SJCRH30 (cell line): ENCODE data around the gene ODAD3. TPM values are rescaled to one million over a fixed set of nuclear protein-coding genes. Genes with fewer than 3 reads are reported as not detected.
"Not testable (repeated sequence)": the region's sequence is repeated elsewhere in the genome, so short reads cannot be mapped to it uniquely, and the experiment has no call there.

Experiments
- DNase-seq, 2 experiments: peaks; one replicate each; pipeline ENCODE4 v3.0.0-alpha.2; 2015 to 2020
- H3K27ac ChIP-seq: fragments of 250-450 bp; sonication (Bioruptor Pico); 2 replicates; pipeline ENCODE4 v1.5.1; 2020; ENCODE audit warnings: mild to moderate bottlenecking, moderate library complexity
- H3K27me3 ChIP-seq: fragments of 250-450 bp; sonication (Bioruptor Pico); 2 replicates; pipeline ENCODE4 v1.5.1; 2020; ENCODE audit warnings: mild to moderate bottlenecking, moderate library complexity
- H3K36me3 ChIP-seq: fragments of 250-450 bp; sonication (Bioruptor Pico); 2 replicates; pipeline ENCODE4 v1.5.1; 2020; ENCODE audit warnings: mild to moderate bottlenecking, moderate library complexity
- H3K4me1 ChIP-seq: fragments of 250-450 bp; sonication (Bioruptor Pico); 2 replicates; pipeline ENCODE4 v1.5.1; 2020; ENCODE audit warnings: mild to moderate bottlenecking, moderate library complexity
- H3K4me3 ChIP-seq: fragments of 250-450 bp; sonication (Bioruptor Pico); 2 replicates; pipeline ENCODE4 v1.5.1; 2020; ENCODE audit warnings: mild to moderate bottlenecking, moderate library complexity
- H3K9me3 ChIP-seq: fragments of 250-450 bp; sonication (Bioruptor Pico); replicated peaks from 2 replicates; pipeline ENCODE4 v1.5.1; 2020; ENCODE audit warnings: mild to moderate bottlenecking, moderate library complexity
- total RNA-seq: library from RNA; depleted of rRNA; stranded (reverse); fragments of >200 nt; shearing (Covaris generic); gene quantifications from 2 replicates; pipeline ENCODE4 v1.2.3, GENCODE V29; 2014

ODAD3 gene
- total RNA-seq, 1 experiment from 2014 or later: 0.22 TPM

GRCh38 chr19:11410682-11411081 lies 24.2 kb downstream of the ODAD3 start:
- Histone ChIP-seq H3K4me1 (no peaks in the 10 kb centered on the region), H3K9me3 (no peaks in the 10 kb centered on the region), H3K27ac (no peak overlapping the region), H3K27me3 (no peaks in the 10 kb centered on the region), H3K36me3 (no peaks in the 10 kb centered on the region), H3K4me3 (no peak overlapping the region)
- DNase-seq: peak; percentile 37 to 41

- DNase-seq: no peak
- Histone ChIP-seq H3K4me1 (no peaks in the 10 kb centered on the region), H3K4me3 (no peak overlapping the region), H3K27me3 (no peaks in the 10 kb centered on the region), H3K9me3 (no peaks in the 10 kb centered on the region), H3K27ac (no peak overlapping the region), H3K36me3 (no peaks in the 10 kb centered on the region)
These were observed 26.3 kb downstream of the ODAD3 start for GRCh38 chr19:11408591-11408990.

GRCh38 chr19:11406703-11407236 lies 28.2 kb downstream of the ODAD3 start:
- not testable (repeated sequence) for H3K27ac ChIP-seq, H3K9me3 ChIP-seq, H3K27me3 ChIP-seq, H3K36me3 ChIP-seq, DNase-seq, H3K4me3 ChIP-seq, H3K4me1 ChIP-seq

GRCh38 chr19:11405846-11406643 lies 28.9 kb downstream of the ODAD3 start:
- Histone ChIP-seq H3K9me3 (no peaks in the 10 kb centered on the region), H3K36me3 (no peaks in the 10 kb centered on the region), H3K27me3 (no peaks in the 10 kb centered on the region), H3K4me1 (no peaks in the 10 kb centered on the region), H3K4me3 (no peak overlapping the region), H3K27ac (no peak overlapping the region)
- DNase-seq: no peak

GRCh38 chr19:11404588-11405222 lies 30.2 kb downstream of the ODAD3 start:
- no peak for DNase-seq
- Histone ChIP-seq H3K4me1 (no peaks in the 10 kb centered on the region), H3K9me3 (no peaks in the 10 kb centered on the region), H3K27me3 (no peaks in the 10 kb centered on the region), H3K36me3 (no peaks in the 10 kb centered on the region), H3K27ac (no peak overlapping the region), H3K4me3 (no peak overlapping the region)

DNA sequence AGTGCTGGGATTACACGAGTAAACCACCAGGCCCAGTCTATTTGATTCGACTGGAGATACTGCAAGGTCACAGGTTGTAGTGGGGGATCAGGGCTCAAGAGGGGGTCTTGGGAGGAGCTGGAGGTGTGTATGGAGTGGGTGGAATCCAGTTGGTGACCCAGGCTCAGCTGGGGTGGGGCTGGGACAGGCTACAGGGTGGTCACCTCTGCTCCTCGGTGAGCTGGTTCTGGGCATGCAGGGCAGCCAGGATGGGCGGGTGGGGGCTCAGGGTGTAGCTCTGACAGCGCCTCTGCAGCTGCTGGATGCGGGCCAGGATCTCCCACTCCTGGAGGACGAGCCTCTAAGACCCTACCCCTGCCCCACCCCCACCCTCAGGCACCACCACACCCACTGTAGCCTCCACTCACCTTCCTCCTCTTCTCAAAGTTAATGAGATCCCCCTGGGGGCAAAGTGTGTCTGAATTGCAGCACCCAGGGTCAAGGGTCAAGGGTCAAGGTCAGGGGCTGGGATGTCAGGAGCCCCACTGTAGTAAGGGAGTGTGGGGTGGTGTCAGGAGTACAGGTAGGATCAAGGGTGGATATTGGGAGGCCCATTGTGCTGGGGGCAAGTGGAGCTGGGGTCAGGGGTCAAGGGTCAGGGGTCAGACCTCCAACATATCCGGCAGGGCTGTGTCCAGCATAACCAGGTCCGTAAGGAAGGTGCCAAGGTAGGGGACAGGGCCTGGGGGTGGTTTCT lies 32.9 kb downstream of the ODAD3 start:
- H3K4me1 ChIP-seq: no peaks in the 10 kb centered on the region
- no peak overlapping the region for H3K27ac ChIP-seq
- no peaks in the 10 kb centered on the region for H3K36me3 ChIP-seq
- H3K27me3 ChIP-seq: no peaks in the 10 kb centered on the region
- no peaks in the 10 kb centered on the region for H3K9me3 ChIP-seq
- H3K4me3 ChIP-seq: no peak overlapping the region
- DNase-seq: no peak

- H3K27me3 ChIP-seq: no peaks in the 10 kb centered on the region
- H3K9me3 ChIP-seq: no peaks in the 10 kb centered on the region
- H3K4me1 ChIP-seq: no peaks in the 10 kb centered on the region
- no peak for DNase-seq
- H3K27ac ChIP-seq: no peak overlapping the region
- H3K4me3 ChIP-seq: no peak overlapping the region
- H3K36me3 ChIP-seq: no peaks in the 10 kb centered on the region
These were observed 34.1 kb downstream of the ODAD3 start for GRCh38 chr19:11400798-11401197.

GRCh38 chr19:11399667-11400066 lies 35.3 kb downstream of the ODAD3 start:
- H3K9me3 ChIP-seq: no peaks in the 10 kb centered on the region
- no peak overlapping the region for H3K4me3 ChIP-seq
- H3K27me3 ChIP-seq: no peaks in the 10 kb centered on the region
- no peaks in the 10 kb centered on the region for H3K4me1 ChIP-seq
- no peak overlapping the region for H3K27ac ChIP-seq
- no peak for DNase-seq
- H3K36me3 ChIP-seq: no peaks in the 10 kb centered on the region

GRCh38 chr19:11397089-11397610 lies 37.8 kb downstream of the ODAD3 start:
- Histone ChIP-seq H3K4me3 (no peak overlapping the region), H3K27me3 (no peaks in the 10 kb centered on the region), H3K36me3 (no peaks in the 10 kb centered on the region), H3K27ac (no peak overlapping the region), H3K4me1 (no peaks in the 10 kb centered on the region), H3K9me3 (no peaks in the 10 kb centered on the region)
- no peak for DNase-seq

- Histone ChIP-seq H3K27ac (no peak overlapping the region), H3K27me3 (no peaks in the 10 kb centered on the region), H3K9me3 (no peaks in the 10 kb centered on the region), H3K36me3 (no peaks in the 10 kb centered on the region), H3K4me3 (no peak overlapping the region), H3K4me1 (no peaks in the 10 kb centered on the region)
- no peak for DNase-seq
These were observed 43.8 kb downstream of the ODAD3 start for GRCh38 chr19:11390933-11391680.

GRCh38 chr19:11390359-11390758 lies 44.6 kb downstream of the ODAD3 start:
- no peak for DNase-seq
- no peaks in the 10 kb centered on the region for H3K4me1 ChIP-seq

DNA sequence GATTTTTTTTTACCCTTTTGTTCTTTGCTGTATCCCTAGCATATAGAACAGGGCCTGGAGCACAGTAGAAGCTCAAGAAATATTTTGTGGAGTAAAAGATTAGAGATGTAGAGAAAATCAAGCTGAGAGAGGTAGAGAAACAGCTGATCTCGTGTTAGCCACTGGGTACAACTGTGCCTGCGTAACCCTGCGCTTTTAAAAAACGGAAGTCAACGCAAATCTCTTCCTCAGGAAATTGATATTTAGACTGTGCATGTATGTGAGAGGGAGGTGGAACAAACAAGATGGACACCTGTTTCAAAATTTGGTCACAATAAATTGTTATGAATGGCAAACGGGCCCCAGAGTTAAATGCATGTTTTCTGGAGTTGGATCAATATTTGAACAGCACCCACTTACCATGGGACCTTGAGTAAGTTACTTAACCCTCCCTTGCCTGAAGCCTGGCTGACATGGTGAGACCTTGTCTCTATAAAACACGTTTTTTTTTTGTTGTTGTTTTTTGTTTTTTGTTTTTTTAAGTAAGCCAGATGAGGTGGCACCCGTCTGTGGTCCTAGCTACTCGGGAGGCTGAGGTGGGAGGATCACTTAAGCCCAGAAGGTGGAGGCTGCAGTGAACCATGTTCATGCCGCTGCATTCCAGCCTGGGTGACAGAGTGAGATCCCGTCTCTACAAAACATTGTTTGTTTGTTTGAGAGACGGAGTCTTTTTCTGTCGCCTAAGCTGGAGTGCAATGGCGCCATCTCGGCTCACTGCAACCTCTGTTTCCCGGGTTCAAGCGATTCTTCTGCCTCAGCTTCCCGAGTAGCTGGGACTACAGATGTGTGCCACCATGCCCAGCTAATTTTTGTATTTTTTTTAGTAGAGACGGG lies 47.5 kb downstream of the ODAD3 start:
- H3K4me3 ChIP-seq: no peak overlapping the region
- H3K27me3 ChIP-seq: no peaks in the 10 kb centered on the region
- no peaks in the 10 kb centered on the region for H3K9me3 ChIP-seq
- no peak overlapping the region for H3K27ac ChIP-seq
- no peaks in the 10 kb centered on the region for H3K4me1 ChIP-seq
- DNase-seq: no peak
- no peaks in the 10 kb centered on the region for H3K36me3 ChIP-seq

More at GRCh38 chr19:11390359-11390758, 44.6 kb downstream of the ODAD3 start:
- Histone ChIP-seq H3K27me3 (no peaks in the 10 kb centered on the region), H3K36me3 (no peaks in the 10 kb centered on the region), H3K27ac (no peak overlapping the region), H3K9me3 (no peaks in the 10 kb centered on the region), H3K4me3 (no peak overlapping the region)

DNA sequence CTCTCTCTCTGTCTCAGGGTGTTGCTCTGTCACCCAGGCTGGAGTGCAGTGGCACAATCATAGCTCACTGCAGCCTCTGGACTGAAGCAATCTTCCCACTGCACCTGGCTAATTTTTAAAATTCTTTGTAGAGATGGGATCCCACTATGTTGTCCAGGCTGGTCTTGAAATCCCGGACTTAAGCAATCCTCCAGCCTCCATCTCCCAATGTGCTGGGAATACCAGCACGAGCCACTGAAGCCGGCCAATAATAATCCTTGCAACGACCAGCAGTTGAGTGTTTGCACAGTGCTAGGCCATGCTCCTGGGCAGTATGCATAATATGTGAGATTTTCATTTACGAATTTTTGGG lies 50.2 kb downstream of the ODAD3 start:
- DNase-seq: no peak
- Histone ChIP-seq H3K27me3 (no peaks in the 10 kb centered on the region), H3K27ac (no peak overlapping the region), H3K36me3 (no peaks in the 10 kb centered on the region), H3K4me3 (no peak overlapping the region), H3K4me1 (no peaks in the 10 kb centered on the region), H3K9me3 (no peaks in the 10 kb centered on the region)

- H3K27me3 ChIP-seq: no peaks in the 10 kb centered on the region
- H3K4me1 ChIP-seq: no peaks in the 10 kb centered on the region
- H3K36me3 ChIP-seq: no peaks in the 10 kb centered on the region
- DNase-seq: no peak
- H3K4me3 ChIP-seq: peak overlapping the region; percentile 68
- H3K27ac ChIP-seq: peak overlapping the region; percentile 72
- no peaks in the 10 kb centered on the region for H3K9me3 ChIP-seq
These were observed 51.2 kb downstream of the ODAD3 start for GRCh38 chr19:11383706-11384048.
